WTC11 (cell line): ENCODE measurements around the gene CNDP2. TPM values are rescaled to one million over a fixed set of nuclear protein-coding genes. Genes with fewer than 3 reads are reported as not detected.
A peak's percentile ranks its signal among the peaks of the same experiment; 100 is the strongest.

Source experiments
- ATAC-seq: fragments of 200-7000 bp; cut with Tn5 transposase; 2 replicates; pipeline ENCODE4 v1.10.0; 2021; ENCODE audit warnings: mild to moderate bottlenecking, moderate library complexity
- CTCF ChIA-PET: fragments of 300-600 bp; sonication (Branson Sonifier 250); formaldehyde crosslinking; loops from one replicate; lab custom pipeline; 2021; ENCODE audit warnings: antibody characterized with exemption; lab: Charles Lee
- POLR2A ChIA-PET: fragments of 350-600 bp; sonication (Branson Sonifier 250); formaldehyde crosslinking; loops from one replicate; lab custom pipeline; 2021; ENCODE audit warnings: antibody characterized with exemption; lab: Charles Lee
- DNase-seq: peaks from one replicate; pipeline ENCODE4 v3.0.0; 2021; ENCODE audit warnings: low spot score
- H3K27ac Mint-ChIP-seq: 2 replicates; pipeline ENCODE4 v1.8.0; 2021; ENCODE audit warnings: mixed read lengths
- H3K27me3 Mint-ChIP-seq: 2 replicates; pipeline ENCODE4 v1.8.0; 2021; ENCODE audit warnings: low read depth, mild to moderate bottlenecking, moderate library complexity, mixed read lengths
- H3K36me3 Mint-ChIP-seq: 2 replicates; pipeline ENCODE4 v1.8.0; 2021; ENCODE audit warnings: mixed read lengths
- H3K4me1 Mint-ChIP-seq: 2 replicates; pipeline ENCODE4 v1.8.0; 2022; ENCODE audit warnings: mixed read lengths
- H3K4me3 Mint-ChIP-seq: 2 replicates; pipeline ENCODE4 v1.8.0; 2021; ENCODE audit warnings: mild to moderate bottlenecking, moderate library complexity, mixed read lengths
- H3K9me3 Mint-ChIP-seq: 2 replicates; pipeline ENCODE4 v1.8.0; 2021; ENCODE audit warnings: mixed read lengths
- ATF6 ChIP-seq: sonication (generic); formaldehyde crosslinking; IDR thresholded peaks from 2 replicates; pipeline ENCODE4 v1.8.1; 2023; ENCODE audit warnings: mild to moderate bottlenecking, missing genetic modification reagents
- CBFB ChIP-seq: sonication (generic); formaldehyde crosslinking; IDR thresholded peaks from 2 replicates; pipeline ENCODE4 v1.8.1; 2022; ENCODE audit warnings: mild to moderate bottlenecking, low read depth, missing genetic modification reagents
- CTCF ChIP-seq: fragments of 200-600 bp; IDR thresholded peaks from 2 replicates; pipeline ENCODE4 v1.8.0; 2022; ENCODE audit warnings: antibody characterized with exemption
- E2F5 ChIP-seq: sonication (generic); formaldehyde crosslinking; IDR thresholded peaks from 2 replicates; pipeline ENCODE4 v1.8.1; 2022; ENCODE audit warnings: mild to moderate bottlenecking, moderate library complexity, missing genetic modification reagents
- ELF4 ChIP-seq: sonication (generic); formaldehyde crosslinking; IDR thresholded peaks from 2 replicates; pipeline ENCODE4 v1.8.1; 2022; ENCODE audit warnings: low read depth, mild to moderate bottlenecking, moderate library complexity, missing genetic modification reagents
- FOXJ3 ChIP-seq: sonication (generic); formaldehyde crosslinking; IDR thresholded peaks from 2 replicates; pipeline ENCODE4 v1.9.0; 2021; ENCODE audit warnings: missing genetic modification reagents, mild to moderate bottlenecking, borderline replicate concordance
- FOXP4 ChIP-seq: sonication (generic); formaldehyde crosslinking; IDR thresholded peaks from 2 replicates; pipeline ENCODE4 v1.8.0; 2022; ENCODE audit warnings: mild to moderate bottlenecking, missing genetic modification reagents
- JAZF1 ChIP-seq: fragments of 250-450 bp; sonication (Bioruptor Pico); IDR thresholded peaks from 2 replicates; pipeline ENCODE4 v1.9.0; 2021; ENCODE audit warnings: moderate library complexity, mild to moderate bottlenecking, inconsistent platforms
- MAX ChIP-seq: sonication (generic); formaldehyde crosslinking; IDR thresholded peaks from 2 replicates; pipeline ENCODE4 v1.8.0; 2022; ENCODE audit warnings: mild to moderate bottlenecking, missing genetic modification reagents
- MYBL2 ChIP-seq: sonication (generic); formaldehyde crosslinking; IDR thresholded peaks from 2 replicates; pipeline ENCODE4 v1.8.1; 2023; ENCODE audit warnings: mild to moderate bottlenecking, moderate library complexity, missing genetic modification reagents
- SMAD4 ChIP-seq: sonication (generic); formaldehyde crosslinking; IDR thresholded peaks from 2 replicates; pipeline ENCODE4 v1.8.0; 2022; ENCODE audit warnings: mild to moderate bottlenecking, missing genetic modification reagents
- SP1 ChIP-seq: sonication (generic); formaldehyde crosslinking; conservative IDR thresholded peaks from 2 replicates; pipeline ENCODE4 v1.8.1; 2022; ENCODE audit warnings: missing genetic modification reagents
- USF1 ChIP-seq: sonication (generic); formaldehyde crosslinking; IDR thresholded peaks from 2 replicates; pipeline ENCODE4 v1.8.0; 2022; ENCODE audit warnings: mild to moderate bottlenecking, missing genetic modification reagents
- ZNF423 ChIP-seq: fragments of 250-450 bp; sonication (Bioruptor Pico); IDR thresholded peaks from 2 replicates; pipeline ENCODE4 v2.1.2; 2022; ENCODE audit warnings: mild to moderate bottlenecking, moderate library complexity
- ZNF425 ChIP-seq: fragments of 250-450 bp; sonication (Bioruptor Pico); conservative IDR thresholded peaks from 2 replicates; pipeline ENCODE4 v1.9.0; 2021; ENCODE audit warnings: mild to moderate bottlenecking
- total RNA-seq: library from RNA; stranded (reverse); gene quantifications from 3 replicates; pipeline ENCODE4 v1.2.3, GENCODE V29; 2021

The CNDP2 gene
- total RNA-seq, 1 experiment from 2014 or later: 248 TPM

- no peak for DNase-seq
Observed at GRCh38 chr18:74473976-74474640, 22.1 kb upstream of the CNDP2 start.

GRCh38 chr18:74476140-74476539 lies 20.0 kb upstream of the CNDP2 start:
- peaks cover 2% of the 10 kb centered on the region; the same call in 1 of the 2 replicates for H3K27me3 Mint-ChIP-seq
- ATAC-seq (peak; percentile 87), DNase-seq (peak; percentile 71)
- CTCF ChIA-PET: interaction anchor here (1.2 kb wide), 1 partner anchor 17 kb away, joined by 5 read pairs; no protein-coding TSS in a partner anchor
- POLR2A ChIA-PET: no interaction called here
- no peaks in the 10 kb centered on the region for H3K36me3 Mint-ChIP-seq
- H3K9me3 Mint-ChIP-seq: no peaks in the 10 kb centered on the region
- TF ChIP-seq CTCF (peak; percentile 78), JAZF1 (CRISPR knock-in tag) (no peak), E2F5 (CRISPR knock-in tag) (no peak), ATF6 (no peak), FOXP4 (no peak)
- H3K4me1 Mint-ChIP-seq: peaks cover 11% of the 10 kb centered on the region
- no peak overlapping the region for H3K27ac Mint-ChIP-seq
- H3K4me3 Mint-ChIP-seq: no peak overlapping the region

More at GRCh38 chr18:74473976-74474640, 22.1 kb upstream of the CNDP2 start:
- ChIA-PET CTCF (no interaction called here), POLR2A (no interaction called here)
- Mint-ChIP-seq H3K9me3 (peaks cover 13% of the 10 kb centered on the region), H3K27ac (no peak overlapping the region), H3K4me3 (no peak overlapping the region), H3K27me3 (peaks cover 2% of the 10 kb centered on the region; the same call in 1 of the 2 replicates), H3K36me3 (peaks cover 5% of the 10 kb centered on the region; the same call in 1 of the 2 replicates), H3K4me1 (peaks cover 11% of the 10 kb centered on the region)
- TF ChIP-seq SP1 (CRISPR knock-in tag) (no peak), FOXP4 (no peak), SMAD4 (no peak)
- no peak for ATAC-seq

- CTCF ChIA-PET: no interaction called here
- TF ChIP-seq CBFB (CRISPR knock-in tag): no peak
- no peak for TF ChIP-seq ELF4 (CRISPR knock-in tag)
- TF ChIP-seq ATF6: no peak
- TF ChIP-seq ZNF423 (CRISPR knock-in tag): no peak
- TF ChIP-seq MYBL2 (CRISPR knock-in tag): no peak
- TF ChIP-seq SMAD4: no peak
- no peak for TF ChIP-seq USF1 (CRISPR knock-in tag)
- TF ChIP-seq ZNF425 (CRISPR knock-in tag): no peak
- no peak for TF ChIP-seq FOXJ3 (CRISPR knock-in tag)
- TF ChIP-seq MAX: no peak
Observed at GRCh38 chr18:74477771-74478170, 18.4 kb upstream of the CNDP2 start.

More at GRCh38 chr18:74477771-74478170, 18.4 kb upstream of the CNDP2 start:
- H3K4me1 Mint-ChIP-seq: peaks cover 11% of the 10 kb centered on the region
- DNase-seq (no peak), ATAC-seq (no peak)
- H3K27me3 Mint-ChIP-seq: peaks cover 2% of the 10 kb centered on the region; the same call in 1 of the 2 replicates
- H3K36me3 Mint-ChIP-seq: no peaks in the 10 kb centered on the region
- no peaks in the 10 kb centered on the region for H3K9me3 Mint-ChIP-seq
- POLR2A ChIA-PET: no interaction called here
- H3K27ac Mint-ChIP-seq: no peak overlapping the region
- no peak overlapping the region for H3K4me3 Mint-ChIP-seq
